Cardiac fibroblast (primary cell): Measurements from ENCODE around the gene RBM11.

Source experiments
- DNase-seq, 2 donors: peaks; one replicate each; pipeline versions ENCODE4 v3.0.0 to v3.0.0-alpha.2; 2010; ENCODE audit warnings: low read depth in 2 of 2
- H3K4me3 ChIP-seq, 2 donors: replicated peaks in 1 of 2; 1 replicate in 1 of 2; 2 replicates in 1 of 2; pipeline ENCODE4 v1.5.1; 2011; ENCODE audit warnings: low read depth in 2 of 2, low read length in 2 of 2, mild to moderate bottlenecking in 2 of 2, moderate library complexity in 1 of 2
- TF ChIP-seq, protein P1 (sequence below): IDR thresholded peaks from one replicate; pipeline ENCODE4 v1.5.1; 2011; ENCODE audit warnings: low read depth, mild to moderate bottlenecking, low read length, inconsistent platforms

Gene RBM11

DNA sequence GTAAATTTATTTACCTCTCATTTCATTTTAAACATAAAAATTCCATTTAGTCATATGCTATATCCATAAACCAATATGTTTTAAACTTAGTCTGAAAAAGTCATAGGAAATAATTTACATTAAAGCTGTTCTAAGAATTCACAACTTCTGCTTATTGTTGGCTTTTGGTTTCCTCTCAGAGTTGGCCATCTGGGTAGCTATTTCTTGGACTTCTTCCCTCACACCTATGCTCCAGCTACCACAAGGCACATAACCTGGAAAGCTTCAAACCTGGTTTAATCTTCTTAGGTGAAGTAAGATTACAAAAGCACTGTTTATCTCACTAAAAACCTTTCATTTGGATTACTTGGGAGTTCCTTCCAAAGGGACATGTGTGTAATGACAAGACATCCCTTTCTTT, 29.8 kb downstream of the RBM11 start:
- no peak for DNase-seq
- H3K4me3 ChIP-seq: no peak overlapping the region
- TF ChIP-seq, protein P1, sequence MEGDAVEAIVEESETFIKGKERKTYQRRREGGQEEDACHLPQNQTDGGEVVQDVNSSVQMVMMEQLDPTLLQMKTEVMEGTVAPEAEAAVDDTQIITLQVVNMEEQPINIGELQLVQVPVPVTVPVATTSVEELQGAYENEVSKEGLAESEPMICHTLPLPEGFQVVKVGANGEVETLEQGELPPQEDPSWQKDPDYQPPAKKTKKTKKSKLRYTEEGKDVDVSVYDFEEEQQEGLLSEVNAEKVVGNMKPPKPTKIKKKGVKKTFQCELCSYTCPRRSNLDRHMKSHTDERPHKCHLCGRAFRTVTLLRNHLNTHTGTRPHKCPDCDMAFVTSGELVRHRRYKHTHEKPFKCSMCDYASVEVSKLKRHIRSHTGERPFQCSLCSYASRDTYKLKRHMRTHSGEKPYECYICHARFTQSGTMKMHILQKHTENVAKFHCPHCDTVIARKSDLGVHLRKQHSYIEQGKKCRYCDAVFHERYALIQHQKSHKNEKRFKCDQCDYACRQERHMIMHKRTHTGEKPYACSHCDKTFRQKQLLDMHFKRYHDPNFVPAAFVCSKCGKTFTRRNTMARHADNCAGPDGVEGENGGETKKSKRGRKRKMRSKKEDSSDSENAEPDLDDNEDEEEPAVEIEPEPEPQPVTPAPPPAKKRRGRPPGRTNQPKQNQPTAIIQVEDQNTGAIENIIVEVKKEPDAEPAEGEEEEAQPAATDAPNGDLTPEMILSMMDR: no peak

DNA sequence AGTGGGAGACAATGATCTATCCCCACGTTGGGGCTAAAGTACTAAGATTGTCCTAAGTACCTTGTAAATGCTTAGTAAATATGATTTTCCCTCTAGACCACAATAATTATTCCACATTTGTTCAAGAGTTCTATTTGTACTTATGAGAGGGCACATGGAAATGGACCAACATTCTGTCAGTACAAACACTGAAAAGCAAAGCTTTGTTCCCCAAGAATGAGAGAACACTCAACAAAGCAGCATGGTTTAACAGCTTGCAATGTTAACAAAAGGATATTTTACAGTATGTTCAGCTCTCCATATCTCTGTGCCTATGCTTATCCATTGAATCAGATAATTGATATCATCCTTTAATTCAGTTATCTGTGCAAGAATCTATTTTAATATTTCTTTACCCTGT, 35.4 kb downstream of the RBM11 start:
- DNase-seq: no peak
- H3K4me3 ChIP-seq: no peak overlapping the region
- TF ChIP-seq, protein P1: no peak

DNA sequence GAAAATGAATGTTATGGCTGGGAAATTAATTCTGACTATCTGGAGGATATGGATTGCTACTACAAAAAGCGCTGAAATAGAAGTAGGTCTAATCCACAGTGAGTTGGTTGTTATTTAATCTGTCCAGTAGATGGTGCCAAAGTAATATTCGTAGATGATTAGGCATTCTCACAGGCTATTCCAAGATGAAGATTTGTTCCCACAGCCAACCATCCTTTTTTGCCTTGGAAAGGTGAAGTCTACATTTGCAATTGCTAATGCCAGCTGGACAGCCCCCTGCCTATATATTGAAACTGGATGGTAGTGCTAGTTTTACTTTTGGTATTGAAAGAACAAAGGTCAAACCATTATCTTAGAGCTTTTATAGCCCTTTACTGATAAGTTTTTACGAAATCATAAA, 43.8 kb downstream of the RBM11 start:
- DNase-seq: peak; percentile 65 to 76
- no peak overlapping the region for H3K4me3 ChIP-seq
- TF ChIP-seq, protein P1: peak; percentile 50

DNA sequence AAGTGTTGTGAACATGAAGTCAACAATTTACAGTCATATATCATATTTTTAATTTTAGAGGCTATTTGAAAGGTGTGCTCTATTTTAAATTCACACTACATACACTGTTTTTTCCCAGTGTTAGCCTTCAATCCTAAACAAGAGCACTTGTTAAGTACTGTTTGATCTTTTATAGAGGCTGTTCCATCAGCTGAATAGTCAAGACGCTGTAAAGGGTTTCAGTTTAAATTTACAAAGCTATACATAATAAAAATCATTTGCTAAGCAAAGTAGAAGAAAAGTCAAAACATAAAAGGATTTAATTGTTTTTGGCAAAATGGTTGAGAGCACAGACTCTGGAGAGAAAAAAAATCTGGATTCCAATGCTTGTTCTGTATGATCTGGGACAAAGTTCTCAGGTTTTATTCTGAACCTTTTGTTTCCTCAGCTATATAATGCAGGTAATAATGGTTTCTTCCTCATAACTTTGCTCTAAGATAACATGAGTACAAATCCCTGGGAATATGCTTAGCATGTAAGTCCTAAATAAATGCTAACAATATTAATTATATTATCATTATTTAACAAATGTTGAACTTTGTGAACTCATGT, 44.3 kb downstream of the RBM11 start:
- DNase-seq: no peak
- TF ChIP-seq, protein P1: no peak
- H3K4me3 ChIP-seq: no peak overlapping the region

DNA sequence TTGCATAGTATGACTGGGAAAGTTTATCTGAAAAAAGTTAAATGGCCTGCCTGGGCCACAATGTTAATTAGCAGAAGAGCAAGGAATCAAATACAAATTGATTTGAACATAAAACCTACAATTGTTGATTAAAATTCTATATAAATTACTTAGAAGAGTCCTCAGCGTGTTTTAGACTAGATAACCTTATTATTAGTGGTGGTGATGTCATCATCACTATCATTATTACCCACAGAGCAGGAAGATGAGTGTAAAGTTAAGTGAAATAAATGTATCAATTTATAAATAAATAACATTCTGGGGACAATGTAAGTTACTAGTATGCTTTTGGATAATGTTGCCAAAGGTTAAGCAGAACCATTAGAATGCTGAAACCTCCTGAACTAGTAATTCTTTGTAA, 46.1 kb downstream of the RBM11 start:
- no peak for DNase-seq
- TF ChIP-seq, protein P1: no peak
- no peak overlapping the region for H3K4me3 ChIP-seq

DNA sequence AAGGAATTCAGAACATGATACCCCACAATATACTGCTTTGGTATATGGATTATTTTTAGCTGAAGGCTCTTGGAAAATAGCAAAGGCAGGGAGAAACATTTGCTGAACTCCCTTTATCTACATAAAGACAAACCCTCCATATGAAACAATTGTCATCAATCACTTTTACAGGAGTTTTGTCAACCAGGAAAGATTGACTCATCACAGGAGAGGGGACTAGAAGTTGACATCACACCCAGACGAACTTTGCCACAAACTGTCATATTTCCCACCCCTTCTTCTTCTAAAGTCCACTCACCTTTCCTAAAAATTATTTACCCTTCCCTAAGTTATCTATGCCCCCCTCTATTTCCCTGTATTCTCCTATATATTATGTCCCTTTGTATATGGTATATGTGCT, 47.9 kb downstream of the RBM11 start:
- H3K4me3 ChIP-seq: no peak overlapping the region
- DNase-seq: no peak
- TF ChIP-seq, protein P1: no peak

DNA sequence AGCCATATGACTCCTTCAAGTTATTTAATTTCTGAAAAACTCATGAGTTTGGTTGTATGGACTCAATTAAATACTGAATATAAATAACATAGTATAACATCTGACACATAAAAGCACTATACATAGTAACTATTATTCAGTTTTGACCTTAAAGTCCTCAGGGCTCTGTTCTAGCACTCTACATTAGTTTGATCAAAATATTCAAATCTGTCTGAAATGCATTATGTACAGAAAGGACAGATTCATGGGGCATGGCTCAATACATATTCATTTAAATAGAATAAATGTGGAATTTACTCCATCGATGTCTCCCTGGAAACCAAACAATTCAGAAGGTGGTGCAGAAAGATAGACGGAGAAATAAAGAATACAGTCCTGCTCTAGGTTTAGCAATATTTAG, 49.1 kb downstream of the RBM11 start:
- TF ChIP-seq, protein P1: no peak
- no peak overlapping the region for H3K4me3 ChIP-seq
- no peak for DNase-seq
